Cardiac muscle cell (in vitro differentiated cells and primary cell): ENCODE measurements around the gene ACSS2. TPM values are rescaled to one million over a fixed set of nuclear protein-coding genes. Genes with fewer than 3 reads are reported as not detected.

Experiments used
- DNase-seq, 2 donors: peaks; one replicate each; pipeline versions ENCODE4 v3.0.0 to v3.0.0-alpha.2; 2010 to 2017; ENCODE audit warnings: low read depth in 1 of 2, low spot score in 1 of 2
- H3K27ac ChIP-seq: fragments of 200-600 bp; sonication (generic); 2 replicates; pipeline ENCODE4 v1.5.1; 2016
- H3K27me3 ChIP-seq: fragments of 200-600 bp; sonication (generic); 2 replicates; pipeline ENCODE4 v1.6.0; 2016; ENCODE audit warnings: control low read depth
- H3K36me3 ChIP-seq: fragments of 200-600 bp; sonication (generic); 2 replicates; pipeline ENCODE4 v1.5.1; 2016; ENCODE audit warnings: control low read depth
- H3K4me1 ChIP-seq: fragments of 200-600 bp; sonication (generic); 2 replicates; pipeline ENCODE4 v1.8.1; 2017; ENCODE audit warnings: low read depth, mild to moderate bottlenecking, mixed run types
- H3K4me3 ChIP-seq: fragments of 200-600 bp; sonication (generic); 2 replicates; pipeline ENCODE4 v1.5.1; 2016; ENCODE audit warnings: mild to moderate bottlenecking
- H3K9me3 ChIP-seq: fragments of 200-600 bp; sonication (generic); 2 replicates; pipeline ENCODE4 v1.5.1; 2017; ENCODE audit warnings: low read depth, mild to moderate bottlenecking, control low read depth
- CTCF ChIP-seq: IDR thresholded peaks from 2 replicates; pipeline ENCODE4 v1.5.1; 2012; ENCODE audit warnings: low read depth, mild to moderate bottlenecking, low read length
- polyA plus RNA-seq: library from polyadenylated mRNA; unstranded; fragments of >200 nt; fragmentation: Nextera tagmentation; extraction: Ambion mirVana; gene quantifications from 2 replicates; pipeline ENCODE4 v1.2.1, GENCODE V29; 2016
- total RNA-seq: library from RNA; depleted of rRNA; stranded (reverse); fragments of >200 nt; gene quantifications from 2 replicates; pipeline ENCODE4 v1.2.3, GENCODE V29; 2016

The ACSS2 gene
- total and polyA plus RNA-seq, 2 experiments from 2014 or later: 79.6 to 105 TPM

- peaks cover 7% of the 10 kb centered on the region for H3K4me1 ChIP-seq
- H3K4me3 ChIP-seq: no peak overlapping the region
- peaks cover 24% of the 10 kb centered on the region for H3K36me3 ChIP-seq
- H3K27me3 ChIP-seq: no peaks in the 10 kb centered on the region
- TF ChIP-seq CTCF: no peak
- DNase-seq: no peak
- no peak overlapping the region for H3K27ac ChIP-seq
- no peaks in the 10 kb centered on the region for H3K9me3 ChIP-seq
Observed at GRCh38 chr20:34884260-34884659, 7.8 kb downstream of the ACSS2 start.

GRCh38 chr20:34886122-34886521, 9.7 kb downstream of the ACSS2 start:
- no peak overlapping the region for H3K4me3 ChIP-seq
- TF ChIP-seq CTCF: no peak
- no peak overlapping the region for H3K27ac ChIP-seq
- H3K4me1 ChIP-seq: peaks cover 7% of the 10 kb centered on the region
- H3K36me3 ChIP-seq: peaks cover 24% of the 10 kb centered on the region
- no peak for DNase-seq
- H3K27me3 ChIP-seq: no peaks in the 10 kb centered on the region
- H3K9me3 ChIP-seq: no peaks in the 10 kb centered on the region

GRCh38 chr20:34887023-34887422, 10.6 kb downstream of the ACSS2 start:
- peak overlapping the region; percentile 44 for H3K27ac ChIP-seq
- peaks cover 24% of the 10 kb centered on the region for H3K36me3 ChIP-seq
- DNase-seq: no peak
- H3K4me3 ChIP-seq: no peak overlapping the region
- no peaks in the 10 kb centered on the region for H3K27me3 ChIP-seq
- no peak for TF ChIP-seq CTCF
- H3K4me1 ChIP-seq: peaks cover 7% of the 10 kb centered on the region
- H3K9me3 ChIP-seq: no peaks in the 10 kb centered on the region

- DNase-seq: no peak
- no peak for TF ChIP-seq CTCF
- H3K36me3 ChIP-seq: peaks cover 16% of the 10 kb centered on the region
- no peak overlapping the region for H3K4me3 ChIP-seq
- H3K27ac ChIP-seq: no peak overlapping the region
- H3K27me3 ChIP-seq: no peaks in the 10 kb centered on the region
- H3K9me3 ChIP-seq: no peaks in the 10 kb centered on the region
- peaks cover 7% of the 10 kb centered on the region for H3K4me1 ChIP-seq
Observed at GRCh38 chr20:34888468-34888867, 12.1 kb downstream of the ACSS2 start.

GRCh38 chr20:34891166-34892062, 15.0 kb downstream of the ACSS2 start:
- no peak for TF ChIP-seq CTCF
- no peaks in the 10 kb centered on the region for H3K36me3 ChIP-seq
- no peaks in the 10 kb centered on the region for H3K27me3 ChIP-seq
- peaks cover 7% of the 10 kb centered on the region for H3K4me1 ChIP-seq
- DNase-seq: peak in 1 of 2 donors; percentile 69
- H3K9me3 ChIP-seq: no peaks in the 10 kb centered on the region
- no peak overlapping the region for H3K27ac ChIP-seq
- no peak overlapping the region for H3K4me3 ChIP-seq
